Measurements from ENCODE around the gene CCAR1.
"Not testable (repeated sequence)": the region's sequence is repeated elsewhere in the genome, so short reads cannot be mapped to it uniquely, and the experiment has no call there.

DNA sequence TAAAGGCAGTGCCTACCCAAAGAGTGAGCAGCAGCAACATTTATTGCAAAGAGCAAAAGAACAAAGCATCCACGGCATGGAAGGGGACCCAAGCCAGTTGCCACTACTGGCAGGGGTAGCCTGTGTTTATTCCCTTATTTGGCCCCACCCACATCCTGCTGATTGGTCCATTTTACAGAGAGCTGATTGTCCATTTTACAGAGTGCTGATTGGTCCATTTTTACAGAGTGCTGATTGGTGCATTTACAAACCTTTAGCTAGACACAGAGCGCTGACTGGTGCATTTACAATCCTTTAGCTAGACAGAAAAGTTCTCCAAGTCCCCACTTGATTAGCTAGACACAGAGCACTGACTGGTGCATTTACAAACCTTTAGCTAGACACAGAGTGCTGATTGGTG, 101.6 kb downstream of the CCAR1 start:
- not testable (repeated sequence) for TF ChIP-seq CTCF (IDR thresholded peaks at IDR 0.05; ENCODE audit: poor library complexity, severe bottlenecking); RAD21 (conservative IDR thresholded peaks at IDR 0.05)

Measured in neural cell (in vitro differentiated cells).